Measurements from ENCODE around the gene TMX4. TPM values are rescaled to one million over a fixed set of nuclear protein-coding genes. Genes with fewer than 3 reads are reported as not detected.
A peak's percentile ranks its signal among the peaks of the same experiment; 100 is the strongest.
"Not testable (repeated sequence)": the region's sequence is repeated elsewhere in the genome, so short reads cannot be mapped to it uniquely, and the experiment has no call there.

TMX4 gene
- total and polyA plus RNA-seq, 12 donors = 26.7 to 169 (median 115) TPM

GRCh38 chr20:7967199-7967844, 52.2 kb downstream of the TMX4 start:
- 61 to 76% methylated on average over 4 of the region's 4 CpGs for WGBS, 2 donors
- DNase-seq (no peak), ATAC-seq (peak in 2 of 8 donors; percentile 67 to 81)
- H3K27me3 ChIP-seq = peaks cover 0 to 4% (median 0%) of the 10 kb centered on the region in 7 donors
- H3K9me3 ChIP-seq = no peaks in the 10 kb centered on the region
- H3K36me3 ChIP-seq = no peaks in the 10 kb centered on the region
- H3K27ac ChIP-seq = no peak overlapping the region
- TF ChIP-seq, protein P1, sequence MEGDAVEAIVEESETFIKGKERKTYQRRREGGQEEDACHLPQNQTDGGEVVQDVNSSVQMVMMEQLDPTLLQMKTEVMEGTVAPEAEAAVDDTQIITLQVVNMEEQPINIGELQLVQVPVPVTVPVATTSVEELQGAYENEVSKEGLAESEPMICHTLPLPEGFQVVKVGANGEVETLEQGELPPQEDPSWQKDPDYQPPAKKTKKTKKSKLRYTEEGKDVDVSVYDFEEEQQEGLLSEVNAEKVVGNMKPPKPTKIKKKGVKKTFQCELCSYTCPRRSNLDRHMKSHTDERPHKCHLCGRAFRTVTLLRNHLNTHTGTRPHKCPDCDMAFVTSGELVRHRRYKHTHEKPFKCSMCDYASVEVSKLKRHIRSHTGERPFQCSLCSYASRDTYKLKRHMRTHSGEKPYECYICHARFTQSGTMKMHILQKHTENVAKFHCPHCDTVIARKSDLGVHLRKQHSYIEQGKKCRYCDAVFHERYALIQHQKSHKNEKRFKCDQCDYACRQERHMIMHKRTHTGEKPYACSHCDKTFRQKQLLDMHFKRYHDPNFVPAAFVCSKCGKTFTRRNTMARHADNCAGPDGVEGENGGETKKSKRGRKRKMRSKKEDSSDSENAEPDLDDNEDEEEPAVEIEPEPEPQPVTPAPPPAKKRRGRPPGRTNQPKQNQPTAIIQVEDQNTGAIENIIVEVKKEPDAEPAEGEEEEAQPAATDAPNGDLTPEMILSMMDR (IDR thresholded peaks at IDR 0.05) = no peak
- intact Hi-C loops (cut with DNase I) = no loop called here
- no peaks in the 10 kb centered on the region for H3K4me1 ChIP-seq
- no peak overlapping the region for H3K4me3 ChIP-seq

- Histone ChIP-seq H3K27me3 (no peaks in the 10 kb centered on the region), H3K27ac (no peak overlapping the region), H3K9me3 (no peaks in the 10 kb centered on the region), H3K4me3 (no peak overlapping the region), H3K36me3 (no peaks in the 10 kb centered on the region), H3K4me1 (no peaks in the 10 kb centered on the region)
- intact Hi-C loops (cut with DNase I) = no loop called here
- TF ChIP-seq, protein P1 (IDR thresholded peaks at IDR 0.05) = no peak
- WGBS, 2 donors = 21% methylated on average over 3 of the region's 3 CpGs
- ATAC-seq (no peak), DNase-seq (no peak)
These were observed 53.4 kb downstream of the TMX4 start for GRCh38 chr20:7966176-7966575.

DNA sequence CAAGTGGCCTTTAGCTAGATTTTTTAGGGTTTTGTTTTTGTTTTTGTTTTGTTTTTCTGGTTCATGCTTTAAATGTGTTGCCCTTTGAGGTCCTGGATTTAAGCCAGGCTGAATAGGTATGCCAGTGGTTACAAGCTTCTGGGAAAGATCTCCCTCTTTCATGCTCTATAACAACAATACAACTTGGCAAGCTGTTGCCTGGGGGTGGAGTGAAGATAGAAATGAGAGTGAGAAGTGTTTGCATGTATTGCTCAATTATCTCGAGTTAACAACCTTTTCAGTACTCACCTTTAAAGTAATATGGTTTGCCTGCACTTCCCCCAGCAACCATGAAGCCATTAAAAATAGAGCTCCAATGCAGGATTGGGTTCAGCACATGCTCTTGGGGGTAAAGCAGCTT, 60.1 kb downstream of the TMX4 start:
- no peaks in the 10 kb centered on the region for H3K36me3 ChIP-seq
- no peak for DNase-seq

GRCh38 chr20:7956561-7956960, 63.0 kb downstream of the TMX4 start:
- H3K4me1 ChIP-seq; DNase-seq; ATAC-seq; intact Hi-C loops (cut with DNase I); H3K4me3 ChIP-seq; H3K36me3 ChIP-seq; H3K27me3 ChIP-seq; H3K27ac ChIP-seq: not testable (repeated sequence)
- peaks cover 0 to 14% (median 0%) of the 10 kb centered on the region in 11 donors for H3K9me3 ChIP-seq
- WGBS, 2 donors = 73 to 79% methylated on average over 9 of the region's 9 CpGs

More for the DNA sequence above, 60.1 kb downstream of the TMX4 start:
- Histone ChIP-seq H3K9me3 (peaks cover 0 to 9% (median 0%) of the 10 kb centered on the region in 11 donors), H3K4me1 (no peaks in the 10 kb centered on the region), H3K27me3 (peaks cover 0 to 3% (median 0%) of the 10 kb centered on the region in 7 donors), H3K4me3 (no peak overlapping the region), H3K27ac (no peak overlapping the region)
- intact Hi-C loops (cut with DNase I) = no loop called here
- 34 to 41% methylated on average over 1 of the region's 1 CpG for WGBS, 2 donors
- no peak for ATAC-seq
- TF ChIP-seq, protein P1 (IDR thresholded peaks at IDR 0.05) = no peak

DNA sequence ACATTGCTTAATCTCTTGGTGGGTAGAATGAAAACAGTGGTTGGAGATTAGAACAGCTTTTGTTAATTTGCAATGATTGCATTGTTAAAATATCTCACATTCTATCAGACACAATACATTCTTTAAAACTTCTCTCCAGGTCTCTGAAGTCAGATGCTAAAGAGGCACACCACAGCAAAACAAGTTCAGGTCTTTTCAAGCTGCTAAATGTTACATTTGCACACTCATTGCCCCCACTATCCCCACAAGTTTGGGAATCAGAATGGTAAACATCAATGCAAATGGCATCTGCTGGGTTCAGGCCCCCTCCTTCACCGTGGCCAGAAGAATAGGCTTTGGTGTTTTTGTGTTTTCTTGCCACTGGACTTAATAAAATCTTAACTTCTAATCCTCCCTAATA, 69.2 kb downstream of the TMX4 start:
- 67 to 68% methylated on average over 1 of the region's 1 CpG for WGBS, 2 donors
- no peak overlapping the region for H3K27ac ChIP-seq
- DNase-seq (no peak), ATAC-seq (no peak)
- no peaks in the 10 kb centered on the region for H3K27me3 ChIP-seq
- H3K4me1 ChIP-seq = no peaks in the 10 kb centered on the region
- H3K36me3 ChIP-seq = no peaks in the 10 kb centered on the region
- TF ChIP-seq, protein P1 (IDR thresholded peaks at IDR 0.05) = no peak
- intact Hi-C loops (cut with DNase I) = no loop called here
- peaks cover 0 to 29% (median 8%) of the 10 kb centered on the region in 11 donors for H3K9me3 ChIP-seq
- no peak overlapping the region for H3K4me3 ChIP-seq
